A673 (cell line): ENCODE results near the gene SRBD1. TPM values are rescaled to one million over a fixed set of nuclear protein-coding genes. Genes with fewer than 3 reads are reported as not detected.

Experiments used
- BruUV-seq: library from RNA; stranded (reverse); fragments of 400-500 nt; replicated peaks from 2 replicates; lab custom pipeline; 2021; lab: Mats Ljungman, UMichigan
- CTCF ChIA-PET: fragments of 300-600 bp; sonication (Branson Sonifier 250); formaldehyde crosslinking; loops from one replicate; lab custom pipeline; 2022; ENCODE audit warnings: antibody characterized with exemption; lab: Charles Lee
- POLR2A ChIA-PET: fragments of 300-600 bp; sonication (Branson Sonifier 250); formaldehyde crosslinking; loops from one replicate; lab custom pipeline; 2022; ENCODE audit warnings: antibody characterized with exemption; ENCODE audit not compliant: low non-redundant PET; lab: Charles Lee
- DNase-seq: peaks from one replicate; pipeline ENCODE4 v3.0.0-alpha.2; 2015; ENCODE audit warnings: low spot score
- H3K27ac ChIP-seq: fragments of 200-600 bp; sonication (generic); 2 replicates; pipeline ENCODE4 v1.5.1; 2016; ENCODE audit warnings: mixed run types, low read depth, mild to moderate bottlenecking, mixed read lengths, antibody characterized with exemption, low read length; ENCODE audit not compliant: poor library complexity, severe bottlenecking
- H3K27me3 ChIP-seq: fragments of 200-600 bp; sonication (generic); replicated peaks from 2 replicates; pipeline ENCODE4 v1.6.1; 2017; ENCODE audit warnings: mixed run types, low read depth, mild to moderate bottlenecking, mixed read lengths, antibody characterized with exemption, low read length; ENCODE audit not compliant: insufficient read depth, poor library complexity
- H3K36me3 ChIP-seq: fragments of 200-600 bp; sonication (generic); 2 replicates; pipeline ENCODE4 v1.6.1; 2016; ENCODE audit warnings: mixed run types, mild to moderate bottlenecking, mixed read lengths, antibody characterized with exemption, low read length; ENCODE audit not compliant: insufficient read depth, poor library complexity, severe bottlenecking
- H3K4me1 ChIP-seq: fragments of 200-600 bp; sonication (generic); 2 replicates; pipeline ENCODE4 v1.6.1; 2017; ENCODE audit warnings: mixed run types, mild to moderate bottlenecking, mixed read lengths, antibody characterized with exemption, low read length; ENCODE audit not compliant: insufficient read depth, poor library complexity, severe bottlenecking
- H3K4me3 ChIP-seq: fragments of 200-600 bp; sonication (generic); 2 replicates; pipeline ENCODE4 v1.5.1; 2016; ENCODE audit warnings: low read depth, mixed run types, mild to moderate bottlenecking, mixed read lengths, low read length; ENCODE audit not compliant: poor library complexity, severe bottlenecking
- H3K9me3 ChIP-seq: fragments of 200-600 bp; sonication (generic); 2 replicates; pipeline ENCODE4 v1.6.1; 2016; ENCODE audit warnings: mixed run types, low read depth, mild to moderate bottlenecking, mixed read lengths, antibody characterized with exemption, low read length; ENCODE audit not compliant: poor library complexity, severe bottlenecking
- EZH2 ChIP-seq: fragments of 200-600 bp; sonication (generic); IDR thresholded peaks from 2 replicates; pipeline ENCODE4 v1.6.1; 2017; ENCODE audit warnings: borderline replicate concordance, low read depth, mild to moderate bottlenecking, mixed read lengths, antibody characterized with exemption, low read length; ENCODE audit not compliant: poor library complexity, severe bottlenecking
- intact Hi-C: fragments of 100-400 bp; cut with micrococcal nuclease; formaldehyde crosslinking; loops from one replicate; pipeline ENCODE4 v1.10.0; 2022; ENCODE audit not compliant: unreplicated experiment
- total RNA-seq: library from RNA; stranded (reverse); gene quantifications from 2 replicates; pipeline ENCODE4 v1.2.3, GENCODE V29; 2021
- TF ChIP-seq, protein P1 (sequence below): fragments of 300-800, 200-600 bp; sonication (generic); conservative IDR thresholded peaks from 2 replicates; pipeline ENCODE4 v1.5.1; 2017; ENCODE audit warnings: low read depth, mild to moderate bottlenecking, antibody characterized with exemption, low read length, moderate library complexity, mixed read lengths

SRBD1 gene
- total RNA-seq, 1 experiment from 2014 or later = 21.9 TPM

DNA sequence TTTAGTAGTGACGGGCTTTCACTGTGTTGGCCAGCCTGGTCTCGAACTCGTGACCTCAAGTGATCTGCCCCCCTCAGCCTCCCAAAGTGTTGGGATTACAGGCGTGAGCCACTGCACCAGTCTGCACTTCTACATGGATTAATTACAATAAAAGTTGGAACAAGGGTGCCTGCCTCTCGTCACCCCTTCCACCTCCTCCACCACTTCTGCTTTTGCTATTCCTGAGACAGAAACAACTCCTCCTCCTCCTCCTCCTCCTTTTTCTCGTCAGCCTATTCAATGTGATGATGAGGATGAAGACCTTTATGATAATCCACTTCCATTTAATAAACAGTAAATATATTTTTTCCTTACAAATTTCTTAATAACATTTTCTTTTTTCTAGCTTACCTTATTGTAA is 35.2 kb downstream of the SRBD1 start:
- no peak for DNase-seq
- Histone ChIP-seq H3K4me3 (no peak overlapping the region), H3K27ac (no peak overlapping the region), H3K9me3 (peaks cover 11% of the 10 kb centered on the region), H3K4me1 (peaks cover 34% of the 10 kb centered on the region), H3K27me3 (no peaks in the 10 kb centered on the region), H3K36me3 (peaks cover 17% of the 10 kb centered on the region)
- ChIA-PET CTCF (no interaction called here), POLR2A (no interaction called here)
- TF ChIP-seq EZH2 = no peak
- TF ChIP-seq, protein P1, sequence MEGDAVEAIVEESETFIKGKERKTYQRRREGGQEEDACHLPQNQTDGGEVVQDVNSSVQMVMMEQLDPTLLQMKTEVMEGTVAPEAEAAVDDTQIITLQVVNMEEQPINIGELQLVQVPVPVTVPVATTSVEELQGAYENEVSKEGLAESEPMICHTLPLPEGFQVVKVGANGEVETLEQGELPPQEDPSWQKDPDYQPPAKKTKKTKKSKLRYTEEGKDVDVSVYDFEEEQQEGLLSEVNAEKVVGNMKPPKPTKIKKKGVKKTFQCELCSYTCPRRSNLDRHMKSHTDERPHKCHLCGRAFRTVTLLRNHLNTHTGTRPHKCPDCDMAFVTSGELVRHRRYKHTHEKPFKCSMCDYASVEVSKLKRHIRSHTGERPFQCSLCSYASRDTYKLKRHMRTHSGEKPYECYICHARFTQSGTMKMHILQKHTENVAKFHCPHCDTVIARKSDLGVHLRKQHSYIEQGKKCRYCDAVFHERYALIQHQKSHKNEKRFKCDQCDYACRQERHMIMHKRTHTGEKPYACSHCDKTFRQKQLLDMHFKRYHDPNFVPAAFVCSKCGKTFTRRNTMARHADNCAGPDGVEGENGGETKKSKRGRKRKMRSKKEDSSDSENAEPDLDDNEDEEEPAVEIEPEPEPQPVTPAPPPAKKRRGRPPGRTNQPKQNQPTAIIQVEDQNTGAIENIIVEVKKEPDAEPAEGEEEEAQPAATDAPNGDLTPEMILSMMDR = no peak
- BruUV-seq = no TSS peak
- intact Hi-C loops = loop anchor here (5.0 kb wide), 1 partner anchor 79 kb away; no protein-coding TSS in a partner anchor

DNA sequence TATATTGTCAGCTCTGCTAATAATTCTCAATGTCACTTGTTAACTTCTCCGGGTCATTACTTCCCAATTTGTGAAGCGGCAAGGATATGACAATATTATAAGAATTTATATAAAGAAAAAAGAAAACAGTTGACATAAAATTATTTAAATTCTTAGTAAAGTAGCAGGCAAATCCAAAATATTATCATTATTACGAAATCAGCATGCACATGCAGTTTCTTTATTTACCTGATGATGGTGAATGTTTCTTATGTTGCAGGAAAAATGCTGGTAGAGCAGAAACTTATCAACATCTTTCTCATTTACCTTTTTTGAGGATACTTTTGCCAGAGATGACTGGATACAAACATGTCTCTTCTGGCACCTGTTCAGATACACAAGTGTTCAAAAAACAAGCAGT is 38.1 kb downstream of the SRBD1 start:
- peaks cover 17% of the 10 kb centered on the region for H3K36me3 ChIP-seq
- no peak overlapping the region for H3K27ac ChIP-seq
- CTCF ChIA-PET = no interaction called here
- H3K4me3 ChIP-seq = no peak overlapping the region
- H3K4me1 ChIP-seq = peaks cover 56% of the 10 kb centered on the region
- DNase-seq = no peak
- no peaks in the 10 kb centered on the region for H3K27me3 ChIP-seq
- POLR2A ChIA-PET = no interaction called here
- intact Hi-C loops = no loop called here
- no peak for TF ChIP-seq EZH2
- TF ChIP-seq, protein P1 = no peak
- BruUV-seq = no TSS peak
- peaks cover 11% of the 10 kb centered on the region for H3K9me3 ChIP-seq

DNA sequence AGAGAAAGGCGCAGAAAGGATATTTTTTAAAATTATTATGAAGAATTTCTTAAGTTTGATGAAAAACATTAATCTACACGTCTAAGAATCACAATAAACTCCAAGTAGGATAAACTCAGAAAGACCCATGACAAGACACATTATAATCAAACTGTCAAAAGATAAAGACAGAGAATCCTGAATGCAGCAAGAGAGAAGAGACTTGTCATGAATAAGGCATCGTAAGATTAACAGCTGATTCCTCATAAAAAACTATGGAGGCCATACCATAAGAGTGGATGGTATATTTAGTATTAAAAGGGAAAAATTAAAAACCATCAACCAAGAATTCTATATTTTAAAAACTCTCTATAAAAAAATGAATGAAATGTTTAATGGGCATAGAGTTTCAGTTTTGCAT is 39.1 kb downstream of the SRBD1 start:
- Histone ChIP-seq H3K27ac (no peak overlapping the region), H3K4me3 (no peak overlapping the region), H3K4me1 (peaks cover 56% of the 10 kb centered on the region), H3K27me3 (no peaks in the 10 kb centered on the region), H3K9me3 (peaks cover 11% of the 10 kb centered on the region), H3K36me3 (peaks cover 17% of the 10 kb centered on the region)
- DNase-seq = no peak
- no TSS peak for BruUV-seq
- TF ChIP-seq, protein P1 = no peak
- TF ChIP-seq EZH2 = no peak
- POLR2A ChIA-PET = no interaction called here
- intact Hi-C loops = no loop called here
- CTCF ChIA-PET = no interaction called here
